ENCODE measurements around the gene FRMD5.

FRMD5 gene

GRCh38 chr15:43934480-43934879 lies 260.6 kb downstream of the FRMD5 start:
- H3K27ac ChIP-seq (ENCODE audit: low read depth, low read length): no peak overlapping the region
- H3K4me3 ChIP-seq (ENCODE audit: low read length): no peak overlapping the region
- no peaks in the 10 kb centered on the region for H3K9me2 ChIP-seq (replicated peaks; ENCODE audit: control insufficient read depth, low read length)
- no peak for TF ChIP-seq CTCF (IDR thresholded peaks at IDR 0.05; ENCODE audit: low read depth, low read length, poor library complexity, severe bottlenecking)
- no peak for TF ChIP-seq EZH2phosphoT487 (IDR thresholded peaks at IDR 0.05; ENCODE audit: borderline replicate concordance, low read length)
- no peaks in the 10 kb centered on the region for H3K79me2 ChIP-seq (ENCODE audit: control insufficient read depth, low read length)
- H3K4me1 ChIP-seq (ENCODE audit: control insufficient read depth, low read length): 0 out of 2 replicates have a peak, but pooled peaks cover 3% of the 10 kb centered on the region
- peaks cover 23% of the 10 kb centered on the region for H3K27me3 ChIP-seq (ENCODE audit: control insufficient read depth, low read length)
- no peak overlapping the region for H3K4me2 ChIP-seq (ENCODE audit: low read length)
- H4K20me1 ChIP-seq (ENCODE audit: control insufficient read depth, insufficient read depth, low read depth, low read length): no peaks in the 10 kb centered on the region
- H3F3A ChIP-seq (ENCODE audit: control insufficient read depth, insufficient read depth): no peaks in the 10 kb centered on the region
- no peaks in the 10 kb centered on the region for H3K9me3 ChIP-seq (ENCODE audit: control insufficient read depth, insufficient read depth, low read length)
- H3K36me3 ChIP-seq (ENCODE audit: control insufficient read depth, low read length): no peaks in the 10 kb centered on the region

GRCh38 chr15:43932907-43933306 lies 262.2 kb downstream of the FRMD5 start:
- no peaks in the 10 kb centered on the region for H3K9me2 ChIP-seq (replicated peaks; ENCODE audit: control insufficient read depth, low read length)
- no peak overlapping the region for H3K27ac ChIP-seq (ENCODE audit: low read depth, low read length)
- no peak overlapping the region for H3K4me2 ChIP-seq (ENCODE audit: low read length)
- 0 out of 2 replicates have a peak, but pooled peaks cover 3% of the 10 kb centered on the region for H3K4me1 ChIP-seq (ENCODE audit: control insufficient read depth, low read length)
- no peaks in the 10 kb centered on the region for H4K20me1 ChIP-seq (ENCODE audit: control insufficient read depth, insufficient read depth, low read depth, low read length)
- H3F3A ChIP-seq (ENCODE audit: control insufficient read depth, insufficient read depth): no peaks in the 10 kb centered on the region
- no peaks in the 10 kb centered on the region for H3K36me3 ChIP-seq (ENCODE audit: control insufficient read depth, low read length)
- TF ChIP-seq CTCF (IDR thresholded peaks at IDR 0.05; ENCODE audit: low read depth, low read length, poor library complexity, severe bottlenecking) (no peak), EZH2phosphoT487 (IDR thresholded peaks at IDR 0.05; ENCODE audit: borderline replicate concordance, low read length) (no peak)
- no peak overlapping the region for H3K4me3 ChIP-seq (ENCODE audit: low read length)
- peaks cover 25% of the 10 kb centered on the region for H3K27me3 ChIP-seq (ENCODE audit: control insufficient read depth, low read length)
- no peaks in the 10 kb centered on the region for H3K9me3 ChIP-seq (ENCODE audit: control insufficient read depth, insufficient read depth, low read length)
- H3K79me2 ChIP-seq (ENCODE audit: control insufficient read depth, low read length): no peaks in the 10 kb centered on the region

- Histone ChIP-seq H3K9me2 (replicated peaks; ENCODE audit: control insufficient read depth, low read length) (no peaks in the 10 kb centered on the region), H3K4me1 (ENCODE audit: control insufficient read depth, low read length) (0 out of 2 replicates have a peak, but pooled peaks cover 3% of the 10 kb centered on the region), H3F3A (ENCODE audit: control insufficient read depth, insufficient read depth) (no peaks in the 10 kb centered on the region), H3K4me2 (ENCODE audit: low read length) (no peak overlapping the region), H3K9me3 (ENCODE audit: control insufficient read depth, insufficient read depth, low read length) (no peaks in the 10 kb centered on the region), H3K27me3 (ENCODE audit: control insufficient read depth, low read length) (peaks cover 34% of the 10 kb centered on the region), H3K79me2 (ENCODE audit: control insufficient read depth, low read length) (no peaks in the 10 kb centered on the region), H4K20me1 (ENCODE audit: control insufficient read depth, insufficient read depth, low read depth, low read length) (no peaks in the 10 kb centered on the region), H3K4me3 (ENCODE audit: low read length) (no peak overlapping the region), H3K27ac (ENCODE audit: low read depth, low read length) (no peak overlapping the region), H3K36me3 (ENCODE audit: control insufficient read depth, low read length) (no peaks in the 10 kb centered on the region)
- TF ChIP-seq CTCF (IDR thresholded peaks at IDR 0.05; ENCODE audit: low read depth, low read length, poor library complexity, severe bottlenecking) (no peak), EZH2phosphoT487 (IDR thresholded peaks at IDR 0.05; ENCODE audit: borderline replicate concordance, low read length) (no peak)
These were observed 263.2 kb downstream of the FRMD5 start for GRCh38 chr15:43931790-43932435.
